Ovary (tissue), 3 donors: ENCODE results near the gene YARS1.

Experiments
- CTCF ChIP-seq, 3 donors: fragments of 450-650 bp in 2 of 3; fragments of 200-600 bp in 1 of 3; IDR thresholded peaks; one replicate each; pipeline versions ENCODE4 v1.5.1 to v1.8.0; 2016 to 2022; ENCODE audit warnings: antibody characterized with exemption in 3 of 3, mild to moderate bottlenecking in 1 of 3
- POLR2A ChIP-seq: fragments of 450-650 bp; IDR thresholded peaks from one replicate; pipeline ENCODE4 v1.6.1; 2017; ENCODE audit warnings: antibody characterized with exemption, mild to moderate bottlenecking, moderate library complexity
- donor health status: DM: no; HTN: no; CAD: no.

GRCh38 chr1:32858136-32858535 lies 41.0 kb upstream of the YARS1 start:
- no peak for TF ChIP-seq CTCF (IDR thresholded peaks at IDR 0.05)
- no peak for TF ChIP-seq POLR2A
